Trophoblast cell (in vitro differentiated cells and primary cell): Measurements from ENCODE around the gene AMOTL2.
A peak's percentile ranks its signal among the peaks of the same experiment; 100 is the strongest.

Experiments used
- DNase-seq, 2 donors: peaks; one replicate each; pipeline ENCODE4 v3.0.0-alpha.2; 2016
- H2AFZ ChIP-seq: 2 replicates; pipeline ENCODE4 v1.6.1; 2013; ENCODE audit warnings: low read length, moderate library complexity, mild to moderate bottlenecking; ENCODE audit not compliant: insufficient read depth, poor library complexity
- H2AK5ac ChIP-seq: 2 replicates; pipeline ENCODE4 v1.6.1; 2013; ENCODE audit warnings: mild to moderate bottlenecking, low read length
- H2BK120ac ChIP-seq: 2 replicates; pipeline ENCODE4 v1.6.1; 2013; ENCODE audit warnings: low read length, mild to moderate bottlenecking, moderate library complexity; ENCODE audit not compliant: insufficient read depth, poor library complexity
- H2BK12ac ChIP-seq: 2 replicates; pipeline ENCODE4 v1.6.1; 2013; ENCODE audit warnings: mild to moderate bottlenecking, low read length, moderate library complexity
- H2BK5ac ChIP-seq: 2 replicates; pipeline ENCODE4 v1.6.1; 2013; ENCODE audit warnings: low read length, low read depth, moderate library complexity, mild to moderate bottlenecking; ENCODE audit not compliant: poor library complexity
- H3K14ac ChIP-seq: 2 replicates; pipeline ENCODE4 v1.6.1; 2013; ENCODE audit warnings: mild to moderate bottlenecking, low read length
- H3K18ac ChIP-seq: 2 replicates; pipeline ENCODE4 v1.6.1; 2013; ENCODE audit warnings: mild to moderate bottlenecking, low read length
- H3K23ac ChIP-seq: 2 replicates; pipeline ENCODE4 v1.6.1; 2013; ENCODE audit warnings: low read length
- H3K27ac ChIP-seq: 2 replicates; pipeline ENCODE4 v1.5.1; 2013; ENCODE audit warnings: low read depth, mild to moderate bottlenecking, inconsistent platforms, low read length, moderate library complexity
- H3K27me3 ChIP-seq: 2 replicates; pipeline ENCODE4 v1.6.1; 2013; ENCODE audit warnings: inconsistent platforms, mild to moderate bottlenecking, low read length, moderate library complexity; ENCODE audit not compliant: insufficient read depth
- H3K36me3 ChIP-seq, 2 experiments: 1 replicate in 1 of 2; 2 replicates in 1 of 2; pipeline ENCODE4 v1.6.1; 2013; ENCODE audit warnings: low read length in 2 of 2, mild to moderate bottlenecking in 2 of 2, moderate library complexity in 1 of 2; ENCODE audit not compliant: insufficient read depth in 2 of 2, control insufficient read depth in 1 of 2
- H3K4ac ChIP-seq: 2 replicates; pipeline ENCODE4 v1.6.1; 2013; ENCODE audit warnings: low read depth, mild to moderate bottlenecking, low read length, moderate library complexity
- H3K4me1 ChIP-seq, 2 experiments: 1 replicate in 1 of 2; 2 replicates in 1 of 2; pipeline ENCODE4 v1.6.1; 2013; ENCODE audit warnings: low read length in 2 of 2, mild to moderate bottlenecking in 2 of 2, moderate library complexity in 1 of 2; ENCODE audit not compliant: insufficient read depth in 2 of 2, control insufficient read depth in 1 of 2
- H3K4me2 ChIP-seq: 2 replicates; pipeline ENCODE4 v1.6.1; 2013; ENCODE audit warnings: inconsistent platforms, mild to moderate bottlenecking, low read length, moderate library complexity
- H3K4me3 ChIP-seq: 2 replicates; pipeline ENCODE4 v1.5.1; 2013; ENCODE audit warnings: mild to moderate bottlenecking, low read depth, low read length, inconsistent platforms
- H3K79me1 ChIP-seq: one replicate; pipeline ENCODE4 v1.6.1; 2013; ENCODE audit warnings: low read length
- H3K79me2 ChIP-seq: 2 replicates; pipeline ENCODE4 v1.6.1; 2013; ENCODE audit warnings: low read length, mild to moderate bottlenecking; ENCODE audit not compliant: control insufficient read depth, insufficient read depth, poor library complexity
- H3K9ac ChIP-seq: 2 replicates; pipeline ENCODE4 v1.6.1; 2013; ENCODE audit warnings: mild to moderate bottlenecking, low read length
- H3K9me3 ChIP-seq: 2 replicates; pipeline ENCODE4 v1.6.1; 2013; ENCODE audit warnings: low read depth, mild to moderate bottlenecking, control low read depth, inconsistent platforms, low read length; ENCODE audit not compliant: insufficient read depth
- H4K12ac ChIP-seq: 2 replicates; pipeline ENCODE4 v1.6.1; 2013; ENCODE audit warnings: low read depth, mild to moderate bottlenecking, low read length, moderate library complexity
- H4K8ac ChIP-seq: 2 replicates; pipeline ENCODE4 v1.6.1; 2013; ENCODE audit warnings: low read depth, mild to moderate bottlenecking, low read length, moderate library complexity
- H4K91ac ChIP-seq: one replicate; pipeline ENCODE4 v1.6.1; 2013; ENCODE audit warnings: low read depth, mild to moderate bottlenecking, low read length, moderate library complexity
- WGBS: extraction: QIAGEN DNeasy Blood & Tissue Kit; methylation state at CpG from one replicate; pipeline ENCODE4 v1.1.7; 2013; ENCODE audit warnings: missing lambda C conversion rate; ENCODE audit not compliant: insufficient read length, insufficient coverage; ENCODE audit errors: extremely low coverage; 5-methylcytosine and 5-hydroxymethylcytosine counted together

The AMOTL2 gene

GRCh38 chr3:134337511-134338200 is 36.6 kb downstream of the AMOTL2 start:
- Histone ChIP-seq H2BK12ac (peak overlapping the region; percentile 53), H3K4me2 (no peak overlapping the region), H3K14ac (peak overlapping the region; percentile 65), H2AFZ (no peak overlapping the region), H3K36me3 (no peaks in the 10 kb centered on the region), H2AK5ac (peak overlapping the region; percentile 90), H3K9me3 (peaks cover 3% of the 10 kb centered on the region), H3K9ac (no peak overlapping the region), H3K79me1 (peaks cover 51% of the 10 kb centered on the region), H3K23ac (no peak overlapping the region), H2BK5ac (peak overlapping the region; percentile 24), H4K12ac (no peak overlapping the region), H4K8ac (no peak overlapping the region), H4K91ac (peak overlapping the region; percentile 100), H3K4me3 (no peak overlapping the region), H3K27ac (no peak overlapping the region), H3K27me3 (no peaks in the 10 kb centered on the region), H3K4me1 (peaks cover 36 to 38% of the 10 kb centered on the region in 2 experiments), H3K79me2 (peaks cover 10% of the 10 kb centered on the region), H2BK120ac (peak overlapping the region; percentile 22), H3K18ac (peak overlapping the region; percentile 44), H3K4ac (no peak overlapping the region)
- WGBS = no CpG with 5 or more reads among the region's 3 CpGs
- DNase-seq = no peak

- H2AFZ ChIP-seq = peak overlapping the region; percentile 27
- no peak overlapping the region for H3K27ac ChIP-seq
- H3K14ac ChIP-seq = peak overlapping the region; percentile 65
- H3K4ac ChIP-seq = peak overlapping the region; percentile 42
- H3K4me3 ChIP-seq = no peak overlapping the region
- H3K23ac ChIP-seq = no peak overlapping the region
- peaks cover 42 to 44% of the 10 kb centered on the region in 2 experiments for H3K4me1 ChIP-seq
- peaks cover 15% of the 10 kb centered on the region for H3K79me2 ChIP-seq
- H2AK5ac ChIP-seq = peak overlapping the region; percentile 90
- no peaks in the 10 kb centered on the region for H3K36me3 ChIP-seq
- H2BK5ac ChIP-seq = peak overlapping the region; percentile 24
- H3K9me3 ChIP-seq = peaks cover 3% of the 10 kb centered on the region
- WGBS = no CpG with 5 or more reads among the region's 8 CpGs
- peaks cover 57% of the 10 kb centered on the region for H3K79me1 ChIP-seq
- H3K9ac ChIP-seq = no peak overlapping the region
- DNase-seq = no peak
- H4K12ac ChIP-seq = no peak overlapping the region
- peak overlapping the region; percentile 44 for H3K18ac ChIP-seq
- peak overlapping the region; percentile 55 for H2BK120ac ChIP-seq
- peak overlapping the region; percentile 53 for H2BK12ac ChIP-seq
- no peak overlapping the region for H3K4me2 ChIP-seq
- H4K8ac ChIP-seq = no peak overlapping the region
- H3K27me3 ChIP-seq = no peaks in the 10 kb centered on the region
- peak overlapping the region; percentile 100 for H4K91ac ChIP-seq
Observed at GRCh38 chr3:134337071-134337482, 37.2 kb downstream of the AMOTL2 start.

DNA sequence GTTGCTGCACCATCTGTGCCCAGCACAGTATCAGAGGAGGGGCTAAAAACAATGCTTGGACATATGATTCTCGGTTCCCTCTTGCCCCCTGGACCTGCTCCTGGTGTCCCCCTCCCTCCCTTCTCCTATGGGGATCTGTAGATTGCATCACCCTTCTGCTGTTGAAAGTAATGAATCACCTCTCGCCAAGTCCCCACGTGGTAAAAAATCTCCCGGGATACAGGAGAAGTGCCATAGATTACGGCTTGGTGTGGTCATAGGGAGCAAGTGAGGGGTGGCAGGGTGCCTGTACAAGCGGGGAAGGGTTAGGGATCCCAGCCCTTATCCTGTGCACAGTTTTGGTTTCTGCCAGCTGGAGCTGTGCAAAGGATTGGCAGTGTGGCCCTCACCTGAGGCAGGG is 37.7 kb downstream of the AMOTL2 start:
- no CpG with 5 or more reads among the region's 6 CpGs for WGBS
- peaks cover 3% of the 10 kb centered on the region for H3K9me3 ChIP-seq

DNA sequence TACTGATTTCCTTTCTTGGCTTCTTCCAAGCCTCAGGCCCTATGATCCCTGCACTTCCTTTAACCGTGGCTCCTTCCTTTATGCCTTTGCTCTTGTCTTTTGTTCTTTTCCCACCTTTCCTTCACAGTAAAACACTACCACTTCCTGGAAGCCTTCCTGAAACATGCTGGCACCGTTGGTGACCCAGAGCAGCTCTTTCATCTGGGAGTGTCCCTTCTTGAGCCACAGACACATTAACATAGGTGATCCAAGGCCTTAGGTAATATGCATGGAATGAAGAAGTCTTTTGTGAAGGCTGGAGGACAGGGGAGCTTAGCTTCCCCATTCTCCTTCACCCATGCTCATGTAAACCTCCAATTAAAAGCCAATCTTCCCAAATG is 39.4 kb downstream of the AMOTL2 start:
- Histone ChIP-seq H4K8ac (peak overlapping the region; percentile 96), H3K23ac (no peak overlapping the region), H2AK5ac (peak overlapping the region; percentile 98), H4K12ac (no peak overlapping the region), H3K4me2 (no peak overlapping the region), H2BK120ac (peak overlapping the region; percentile 100), H4K91ac (peak overlapping the region; percentile 100), H3K9ac (no peak overlapping the region), H3K79me2 (peaks cover 20% of the 10 kb centered on the region), H3K27ac (peak overlapping the region; percentile 99), H3K9me3 (peaks cover 3% of the 10 kb centered on the region), H3K18ac (peak overlapping the region; percentile 98), H2AFZ (no peak overlapping the region), H3K4me3 (no peak overlapping the region), H3K4ac (peak overlapping the region; percentile 97), H2BK12ac (peak overlapping the region; percentile 99), H3K14ac (peak overlapping the region; percentile 97), H3K79me1 (peaks cover 68% of the 10 kb centered on the region), H3K27me3 (no peaks in the 10 kb centered on the region), H2BK5ac (peak overlapping the region; percentile 99), H3K36me3 (no peaks in the 10 kb centered on the region), H3K4me1 (peaks cover 44 to 54% of the 10 kb centered on the region in 2 experiments)
- DNase-seq = peak; percentile 48 to 72
- WGBS = no CpG with 5 or more reads among the region's 2 CpGs

More for the DNA sequence above, 37.7 kb downstream of the AMOTL2 start:
- H4K91ac ChIP-seq = peak overlapping the region; percentile 100
- no peak overlapping the region for H2BK5ac ChIP-seq
- no peak overlapping the region for H4K12ac ChIP-seq
- no peak overlapping the region for H3K23ac ChIP-seq
- H3K9ac ChIP-seq = no peak overlapping the region
- H2BK12ac ChIP-seq = peak overlapping the region; percentile 53
- H3K36me3 ChIP-seq = no peaks in the 10 kb centered on the region
- no peak overlapping the region for H3K4me2 ChIP-seq
- H3K4ac ChIP-seq = peak overlapping the region; percentile 2
- no peak for DNase-seq
- H2AFZ ChIP-seq = no peak overlapping the region
- H2AK5ac ChIP-seq = peak overlapping the region; percentile 90
- peaks cover 44 to 47% of the 10 kb centered on the region in 2 experiments for H3K4me1 ChIP-seq
- no peaks in the 10 kb centered on the region for H3K27me3 ChIP-seq
- no peak overlapping the region for H3K4me3 ChIP-seq
- peak overlapping the region; percentile 55 for H2BK120ac ChIP-seq
- H3K18ac ChIP-seq = peak overlapping the region; percentile 14
- peaks cover 17% of the 10 kb centered on the region for H3K79me2 ChIP-seq
- H3K27ac ChIP-seq = no peak overlapping the region
- H3K79me1 ChIP-seq = peaks cover 62% of the 10 kb centered on the region
- peak overlapping the region; percentile 65 for H3K14ac ChIP-seq
- no peak overlapping the region for H4K8ac ChIP-seq
